GM18498 (cell line): ENCODE measurements around the gene HCN1.
"Not testable (repeated sequence)": the region's sequence is repeated elsewhere in the genome, so short reads cannot be mapped to it uniquely, and the experiment has no call there.

ENCODE experiments used
- ATAC-seq: cut with Tn5 transposase; IDR thresholded peaks from one replicate; pipeline ENCODE4 v1.9.1; 2021; ENCODE audit warnings: mild to moderate bottlenecking, moderate library complexity; ENCODE audit not compliant: unreplicated experiment

Gene HCN1

DNA sequence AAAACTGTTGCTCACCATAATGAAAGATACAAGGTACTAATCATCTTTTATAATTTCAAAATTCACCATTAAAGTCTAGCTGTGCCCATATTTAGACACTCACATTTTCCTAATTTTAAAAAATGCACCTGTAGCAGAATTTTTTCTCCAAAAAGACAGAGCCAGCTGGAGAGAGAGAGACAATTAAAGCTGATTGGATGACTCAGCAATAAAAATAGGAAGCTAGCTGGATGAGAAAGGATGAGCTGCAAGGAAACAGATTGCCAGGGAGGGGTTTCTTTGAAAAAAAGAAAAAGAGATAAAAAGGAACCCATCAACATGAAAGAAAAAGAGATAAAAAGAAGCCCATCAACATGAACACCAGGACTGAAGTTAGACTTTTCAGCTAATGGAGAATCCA is 73.8 kb downstream of the HCN1 start:
- ATAC-seq, result no peak

DNA sequence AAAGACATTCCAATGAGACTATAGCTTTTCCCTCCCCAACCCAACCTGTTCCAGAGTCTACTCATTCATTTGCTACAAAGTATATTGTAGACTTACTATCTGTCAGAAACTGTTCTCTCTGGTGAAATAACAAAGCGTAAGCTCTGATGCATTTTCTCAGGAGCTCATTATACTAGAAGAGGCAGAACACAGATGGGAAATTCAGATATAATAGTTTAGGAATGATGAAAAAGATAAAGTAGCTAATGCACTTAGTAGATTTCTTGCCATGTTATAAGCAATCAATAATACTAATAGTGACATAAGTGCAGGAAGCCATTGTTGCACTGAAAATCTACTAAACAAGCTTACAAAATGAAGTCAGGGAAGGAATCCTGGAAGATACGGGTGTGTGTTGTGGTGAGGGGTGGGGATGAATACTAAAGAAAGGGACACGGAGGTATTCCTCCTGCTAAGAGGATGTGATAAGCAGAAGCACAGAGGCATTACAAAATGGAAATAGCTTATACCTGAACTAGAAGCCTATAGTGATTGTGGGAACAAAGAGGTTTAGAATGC is 78.2 kb downstream of the HCN1 start:
- ATAC-seq, result no peak

DNA sequence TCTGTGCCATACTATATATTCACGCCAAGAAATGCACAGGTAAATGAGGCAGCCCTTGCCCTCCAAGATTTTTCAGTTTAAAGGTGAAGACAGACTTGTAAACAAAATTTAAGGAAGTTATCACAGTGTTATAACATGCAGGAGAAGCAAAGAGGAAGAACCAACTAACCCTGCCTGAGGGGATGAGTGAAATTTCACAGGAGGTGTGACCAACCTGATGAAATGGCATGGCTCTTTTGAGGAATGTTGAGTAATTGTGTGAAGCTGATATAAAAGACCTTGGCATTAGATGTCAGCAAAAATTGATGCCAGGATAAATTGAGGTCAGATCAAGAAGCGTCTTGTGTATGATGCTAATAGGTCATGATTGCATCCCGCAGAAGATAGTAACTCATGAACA is 86.5 kb downstream of the HCN1 start:
- ATAC-seq, result no peak

DNA sequence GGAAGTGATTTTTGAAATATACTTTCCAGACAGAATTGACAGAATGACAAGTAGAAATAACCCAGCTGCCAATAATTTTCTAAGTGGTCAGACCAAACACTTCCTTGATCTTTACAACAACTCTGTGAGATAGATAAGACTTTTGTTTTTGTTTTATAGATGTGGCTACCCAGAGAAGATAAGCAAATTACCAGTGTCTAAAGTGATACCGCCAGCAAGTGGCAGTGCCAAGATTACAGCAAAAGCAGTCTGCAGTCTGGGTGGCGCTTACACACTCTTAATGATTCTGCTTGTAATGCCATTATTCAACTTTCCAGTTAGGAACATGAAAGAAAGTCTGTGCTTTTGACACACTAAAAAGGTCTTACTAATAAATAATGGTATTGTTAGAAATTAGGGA is 92.1 kb downstream of the HCN1 start:
- ATAC-seq, result no peak

DNA sequence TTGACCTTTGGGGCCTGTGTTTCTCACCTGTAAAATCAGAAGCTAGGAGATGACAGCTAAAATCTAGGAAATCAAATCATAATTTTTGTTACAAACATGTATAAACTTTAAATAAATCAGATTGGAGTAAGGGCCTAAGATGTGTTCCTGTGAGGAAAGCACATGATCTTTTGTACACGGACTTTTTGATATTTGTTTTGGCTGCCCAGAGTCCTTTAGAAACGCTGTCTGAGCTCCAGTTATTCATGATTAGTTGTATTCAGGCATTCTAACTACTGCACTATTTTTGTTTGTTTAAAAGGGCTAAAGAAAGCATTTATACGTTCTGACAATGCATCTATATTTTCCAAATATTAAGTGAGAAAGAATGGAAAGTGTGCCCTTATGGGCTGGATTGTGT is 94.8 kb downstream of the HCN1 start:
- no peak for ATAC-seq

DNA sequence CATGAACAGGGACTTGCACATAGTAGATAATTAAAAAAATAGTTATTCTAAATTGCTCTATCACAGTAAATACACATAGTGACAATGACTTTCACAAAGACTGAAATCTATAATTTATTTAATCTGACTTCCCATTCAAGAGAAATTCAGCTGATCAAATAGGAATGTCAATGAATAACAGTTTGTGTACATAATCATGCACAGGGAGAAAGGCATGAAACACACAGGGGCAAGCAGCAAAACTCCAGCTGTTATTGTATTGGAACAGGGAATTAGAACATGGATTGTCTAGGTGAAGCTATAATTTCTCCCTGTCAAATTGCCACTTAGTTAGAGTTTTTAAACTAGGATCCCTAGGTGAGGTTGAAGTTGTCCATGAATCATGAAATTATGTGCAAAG is 99.9 kb downstream of the HCN1 start:
- ATAC-seq, result no peak

DNA sequence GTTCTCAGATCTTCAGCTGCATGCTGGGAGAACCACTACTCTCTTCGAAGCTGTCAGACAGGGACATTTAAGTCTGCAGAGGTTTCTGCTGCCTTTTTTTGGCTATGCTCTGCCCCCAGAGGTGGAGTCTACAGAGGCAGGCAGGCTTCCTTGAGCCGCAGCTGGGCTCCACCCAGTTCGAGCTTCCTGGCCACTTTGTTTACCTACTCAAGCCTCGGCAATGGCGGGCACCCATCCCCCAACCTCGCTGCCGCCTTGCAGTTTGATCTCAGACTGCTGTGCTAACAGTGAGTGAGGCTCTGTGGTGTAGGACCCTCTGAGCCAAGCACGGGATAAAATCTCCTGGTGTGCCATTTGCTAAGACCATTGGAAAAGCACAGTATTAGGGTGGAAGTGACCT is 110.2 kb downstream of the HCN1 start:
- not testable (repeated sequence) for ATAC-seq

DNA sequence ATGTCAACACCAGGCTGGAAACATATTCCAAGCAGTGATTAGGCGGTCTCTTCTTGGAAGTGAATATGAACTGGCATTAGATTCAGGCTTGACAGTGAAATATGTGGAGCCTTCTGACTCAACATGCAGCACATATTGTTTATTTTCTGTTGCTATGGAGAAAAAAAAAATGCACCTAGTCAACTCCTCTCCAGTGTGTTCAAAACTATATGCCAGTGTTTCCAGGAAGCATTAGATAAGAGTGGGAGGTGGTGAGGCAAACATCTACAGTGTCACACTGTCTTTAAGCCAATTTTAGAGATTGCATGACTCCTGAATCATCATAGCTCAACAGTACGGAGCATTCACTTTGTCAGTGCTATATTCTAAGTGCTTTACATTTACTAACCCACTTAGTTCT is 117.9 kb downstream of the HCN1 start:
- ATAC-seq, result no peak

DNA sequence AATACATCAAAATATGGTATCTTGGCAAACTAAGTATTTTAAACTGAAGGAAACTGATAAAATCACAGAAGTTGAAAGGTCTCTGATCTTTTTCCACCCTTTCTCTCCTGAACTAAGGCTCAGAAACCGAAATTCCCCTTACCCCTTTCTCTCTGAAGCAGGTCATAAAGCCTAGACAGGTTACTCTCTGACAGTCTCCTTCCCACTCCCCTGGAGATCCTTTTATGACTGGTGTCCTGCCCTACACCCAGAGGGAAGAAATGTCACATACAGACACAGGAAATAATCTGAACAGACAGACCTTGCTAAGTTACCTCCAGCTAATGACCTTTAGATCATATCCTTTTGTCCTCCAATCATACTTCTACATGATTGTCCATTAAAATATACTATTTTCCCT is 127.4 kb downstream of the HCN1 start:
- no peak for ATAC-seq

DNA sequence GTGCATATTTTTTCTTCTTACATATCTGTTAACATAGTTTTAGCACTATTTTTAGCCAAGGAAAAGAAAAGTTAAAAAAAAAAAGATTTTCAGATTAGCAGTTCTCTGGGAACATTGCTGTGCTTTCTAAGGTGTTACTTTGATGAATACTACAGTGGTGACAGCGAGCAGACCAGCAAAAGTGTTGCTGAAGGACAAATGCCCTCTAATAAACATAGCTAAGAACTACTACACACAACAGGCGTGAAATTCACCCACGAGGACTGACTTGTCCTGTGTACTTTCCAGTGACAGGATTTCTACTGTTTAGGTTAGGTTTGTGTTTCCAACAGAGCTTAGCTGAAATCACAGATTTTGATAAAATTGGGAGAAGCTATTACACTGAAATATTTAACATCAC is 153.8 kb downstream of the HCN1 start:
- no peak for ATAC-seq

DNA sequence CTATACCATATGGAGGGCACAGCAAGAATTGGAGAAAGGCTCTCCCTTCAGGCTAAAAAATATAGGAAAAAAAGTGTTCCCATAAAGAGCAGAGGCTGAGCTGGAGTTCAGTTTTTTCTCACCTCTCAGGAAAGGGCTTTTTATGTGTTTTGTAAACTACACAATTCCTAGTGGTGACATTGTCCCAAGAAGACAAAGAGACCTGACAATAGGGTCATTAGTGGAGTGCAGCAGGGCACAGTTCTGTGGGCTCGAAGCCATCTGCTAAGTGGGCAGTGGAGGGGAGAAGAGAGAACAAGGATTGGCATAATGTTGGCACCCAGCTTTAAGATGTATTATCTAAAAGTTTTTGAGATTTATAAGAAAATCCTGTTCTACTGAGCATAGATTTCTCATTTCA is 162.5 kb downstream of the HCN1 start:
- no peak for ATAC-seq

DNA sequence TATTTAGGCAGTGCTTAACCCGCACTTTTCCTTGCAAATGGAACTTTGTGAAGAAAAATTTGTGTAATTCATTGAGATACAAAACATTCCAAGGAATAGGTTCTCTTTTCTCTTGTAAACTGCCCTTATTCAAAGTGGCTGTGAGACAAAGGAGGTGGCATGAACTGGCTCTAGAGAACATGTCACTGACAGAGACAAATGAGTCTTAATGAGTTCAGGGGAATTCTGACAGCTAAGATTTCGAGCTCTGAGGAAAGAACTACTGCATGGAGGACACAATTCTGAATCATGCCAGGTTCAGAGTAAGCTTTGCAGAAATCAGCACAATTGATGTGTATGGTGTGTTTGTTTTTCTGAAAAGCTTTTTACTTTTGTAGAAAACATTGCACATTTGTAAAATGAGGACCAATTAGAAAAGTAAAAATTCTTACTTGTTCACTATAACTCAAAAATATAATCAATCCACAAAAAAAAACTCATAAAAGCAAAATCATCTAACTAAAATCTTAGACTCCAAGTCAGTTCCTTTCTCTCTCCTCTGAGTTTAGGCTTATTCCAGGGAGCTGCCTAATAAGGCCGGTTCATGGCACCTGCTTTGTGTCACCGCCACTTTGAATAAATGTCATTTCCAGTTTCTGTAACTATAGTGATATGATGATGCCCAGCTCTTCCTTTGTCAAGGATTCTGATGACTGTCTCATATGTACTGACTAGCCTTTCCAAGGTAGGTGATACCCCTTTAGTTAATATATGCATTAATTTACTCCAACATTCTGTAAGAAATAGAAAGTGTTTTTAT is 163.2 kb downstream of the HCN1 start:
- no peak for ATAC-seq

DNA sequence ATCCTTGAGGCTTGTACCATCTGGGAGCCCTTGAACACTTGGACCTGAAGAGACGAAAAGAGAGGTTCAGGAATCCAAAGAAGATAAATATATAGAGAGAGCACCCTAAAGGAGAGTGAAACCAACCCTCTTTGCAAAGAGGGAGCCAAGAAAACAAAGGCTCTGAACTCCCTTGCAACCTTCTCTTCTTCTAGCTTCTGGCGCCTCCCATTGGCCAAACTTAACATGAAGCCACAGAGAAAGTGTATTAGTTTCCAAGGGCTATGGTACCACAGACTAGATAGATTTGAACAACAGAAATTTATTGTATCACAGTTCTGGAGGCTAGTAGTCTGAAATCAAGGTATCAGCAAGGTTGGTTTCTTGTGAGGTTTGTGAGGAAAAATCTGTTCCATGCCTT is 175.1 kb downstream of the HCN1 start:
- no peak for ATAC-seq

DNA sequence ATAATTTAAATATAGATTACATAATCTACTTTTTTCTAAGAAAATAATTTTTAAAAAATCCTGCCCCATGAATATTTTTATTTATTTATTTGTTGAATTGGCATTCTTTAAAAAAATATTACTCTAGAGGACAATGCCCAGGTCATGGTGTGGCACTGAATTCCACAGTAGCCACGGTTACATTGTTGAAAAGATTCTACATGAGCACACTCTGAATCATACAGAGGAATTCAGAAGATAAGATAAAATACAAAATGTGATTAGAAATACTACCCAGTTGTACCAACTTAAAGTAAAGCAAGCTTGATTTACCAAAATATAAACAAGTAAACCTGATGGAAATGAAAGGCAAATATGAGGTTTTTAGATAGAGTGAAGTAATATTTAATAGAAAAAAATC is 183.7 kb downstream of the HCN1 start:
- ATAC-seq, result no peak

DNA sequence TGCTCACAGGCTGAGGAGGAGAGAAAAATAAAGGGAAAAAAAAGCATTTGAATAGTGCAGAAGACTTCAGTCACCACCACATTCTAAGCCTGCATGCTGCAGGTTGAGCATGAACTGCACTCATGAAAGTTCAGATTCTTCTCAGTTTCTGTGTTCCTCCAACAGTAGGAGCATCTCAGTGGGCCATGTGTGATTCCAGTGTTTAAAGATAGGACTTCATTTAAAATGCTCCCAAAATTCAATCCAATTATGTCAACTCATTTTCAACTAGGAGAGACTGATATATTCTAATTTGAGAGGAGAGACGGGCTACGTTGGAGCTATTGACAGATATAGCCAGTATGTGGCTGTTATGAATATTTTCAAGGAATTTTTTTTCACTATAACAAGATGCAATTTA is 186.8 kb downstream of the HCN1 start:
- ATAC-seq, result no peak

DNA sequence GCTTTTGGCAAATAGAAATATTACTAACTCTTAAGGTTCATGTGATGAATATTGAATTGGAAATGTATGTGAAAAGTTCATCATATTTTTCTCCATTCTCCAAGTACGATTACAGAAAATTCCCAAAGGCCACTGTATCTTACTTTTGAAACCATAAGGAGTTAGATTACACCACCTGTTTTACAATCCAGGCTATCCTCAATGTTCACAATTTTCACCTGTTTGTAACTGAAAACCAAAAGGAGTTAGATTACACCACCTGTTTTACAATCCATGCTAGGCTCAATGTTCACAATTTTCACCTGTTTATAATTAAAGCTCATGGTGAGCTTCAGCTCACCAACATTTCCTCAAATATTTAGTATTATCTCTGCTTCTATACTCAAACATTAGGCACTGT is 188.0 kb downstream of the HCN1 start:
- ATAC-seq, result no peak

DNA sequence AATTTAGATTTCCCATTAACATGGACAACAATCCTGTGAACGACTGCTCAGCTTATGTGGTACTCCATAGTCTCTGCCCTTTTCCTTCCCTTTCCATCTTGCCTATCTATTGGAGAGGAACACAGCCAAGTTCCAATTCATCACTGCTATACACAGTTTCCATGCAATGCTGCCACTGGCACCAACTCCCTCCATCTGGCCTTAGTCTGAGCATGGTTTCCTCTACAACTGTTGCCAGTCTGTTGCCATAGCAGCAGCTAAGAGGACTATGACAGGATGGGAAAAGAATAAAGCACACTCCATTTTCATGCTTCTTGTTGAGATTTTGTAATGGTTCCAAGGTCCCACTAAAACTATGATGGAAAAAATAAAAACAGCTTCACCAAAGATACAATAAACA is 189.0 kb downstream of the HCN1 start:
- no peak for ATAC-seq

DNA sequence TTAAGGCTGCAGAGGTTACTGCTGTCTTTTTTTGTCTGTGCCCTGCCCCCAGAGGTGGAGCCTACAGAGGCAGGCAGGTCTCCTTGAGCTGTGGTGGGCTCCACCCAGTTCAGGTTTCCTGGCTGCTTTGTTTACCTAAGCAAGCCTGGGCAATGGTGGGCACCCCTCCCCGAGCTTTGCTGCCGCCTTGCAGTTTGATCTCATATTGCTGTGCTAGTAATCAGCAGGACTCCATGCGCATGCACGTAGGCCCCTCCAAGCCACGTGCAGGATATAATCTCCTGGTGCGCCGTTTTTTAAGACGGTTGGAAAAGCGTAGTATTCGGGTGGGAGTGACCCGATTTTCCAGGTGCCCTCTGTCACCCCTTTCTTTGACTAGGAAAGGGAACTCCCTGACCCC is 197.2 kb downstream of the HCN1 start:
- not testable (repeated sequence) for ATAC-seq

DNA sequence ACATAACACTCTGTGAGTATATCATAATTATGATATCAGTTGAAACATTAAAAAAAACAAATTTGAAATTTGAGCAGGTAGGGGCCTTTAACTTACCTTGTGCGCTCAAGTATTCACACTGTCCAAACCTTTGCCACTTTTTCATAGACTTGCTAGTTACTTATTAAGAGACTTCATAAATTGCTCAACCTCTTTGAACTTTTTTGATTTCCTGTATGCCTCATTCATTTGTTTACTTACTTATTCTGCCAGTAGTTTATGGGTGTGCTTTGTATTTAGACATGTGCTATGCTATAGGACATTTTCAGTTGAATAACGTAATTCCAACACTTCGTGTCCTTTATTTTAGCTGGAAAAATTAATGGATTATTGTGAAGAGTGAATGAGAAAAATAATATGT is 204.8 kb downstream of the HCN1 start:
- no peak for ATAC-seq

DNA sequence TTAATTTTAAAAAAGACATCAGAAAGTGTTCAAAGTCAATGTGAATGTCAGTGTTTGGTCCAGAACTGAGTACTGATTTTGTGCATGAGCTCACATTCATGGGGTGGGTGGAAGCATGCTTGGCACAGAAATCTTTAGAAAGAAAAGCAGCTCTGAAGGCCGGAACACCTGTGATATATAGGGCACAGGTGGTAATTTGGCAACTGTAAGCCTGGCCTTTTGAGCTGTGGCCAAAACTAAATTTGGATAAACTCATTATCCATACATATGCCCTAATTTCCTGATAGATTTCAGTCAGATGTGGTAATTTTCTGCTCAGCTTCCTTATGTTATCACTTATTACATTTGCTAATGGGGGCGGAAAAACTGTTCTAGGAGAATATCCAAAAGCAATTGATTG is 211.4 kb downstream of the HCN1 start:
- ATAC-seq, result no peak

DNA sequence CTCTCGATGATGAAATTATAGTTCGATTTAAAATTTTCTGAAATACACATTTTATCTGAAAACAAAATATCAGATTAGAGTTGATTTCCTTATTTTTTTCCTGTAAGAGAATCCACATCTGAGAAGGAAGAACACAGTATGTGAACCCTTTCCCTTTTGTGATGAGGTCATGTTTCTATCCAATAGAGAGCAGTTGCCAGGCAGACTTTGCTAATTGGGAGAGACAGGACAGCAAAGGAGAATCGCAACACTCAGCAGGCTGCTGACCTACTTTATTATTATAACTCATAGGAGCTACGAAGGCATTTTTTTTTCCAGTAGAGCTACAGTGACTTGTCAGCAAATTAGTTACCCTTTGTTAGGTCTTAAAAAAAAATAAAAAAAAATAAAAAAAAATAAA is 242.1 kb downstream of the HCN1 start:
- peak; percentile 65 for ATAC-seq

DNA sequence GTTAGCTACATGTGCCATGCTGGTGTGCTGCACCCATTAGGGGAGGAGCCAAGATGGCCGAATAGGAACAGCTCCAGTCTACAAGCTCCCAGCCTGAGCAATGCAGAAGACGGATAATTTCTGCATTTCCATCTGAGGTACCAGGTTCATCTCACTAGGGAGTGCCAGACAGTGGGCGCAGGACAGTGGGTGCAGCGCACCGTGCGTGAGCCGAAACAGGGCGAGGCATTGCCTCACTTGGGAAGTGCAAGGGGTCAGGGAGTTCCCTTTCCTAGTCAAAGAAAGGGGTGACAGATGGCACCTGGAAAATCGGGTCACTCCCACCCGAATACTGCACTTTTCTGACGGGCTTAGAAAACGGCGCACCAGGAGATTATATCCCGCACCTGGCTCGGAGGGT is 251.3 kb downstream of the HCN1 start:
- not testable (repeated sequence) for ATAC-seq

DNA sequence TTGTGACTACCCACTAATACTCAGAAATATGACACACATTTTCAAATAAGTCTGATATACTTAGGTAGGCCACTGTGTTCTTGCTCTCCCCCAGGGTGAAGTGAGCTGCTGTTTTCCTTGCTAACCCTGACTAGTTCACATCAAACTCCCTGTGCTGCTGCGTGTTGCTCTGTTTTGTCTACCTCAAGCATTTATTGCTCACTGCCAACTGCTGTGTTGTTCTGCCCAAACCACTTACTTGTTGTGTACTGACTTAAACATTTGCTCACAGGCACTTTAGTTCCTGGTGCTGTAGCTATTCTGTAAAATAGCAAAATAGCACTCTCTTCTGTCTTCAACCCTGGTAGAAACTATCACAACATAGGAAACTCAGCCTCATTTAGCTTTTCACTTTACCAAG is 255.7 kb downstream of the HCN1 start:
- no peak for ATAC-seq
